Measurements from ENCODE around the gene TTLL9.

Gene TTLL9

DNA sequence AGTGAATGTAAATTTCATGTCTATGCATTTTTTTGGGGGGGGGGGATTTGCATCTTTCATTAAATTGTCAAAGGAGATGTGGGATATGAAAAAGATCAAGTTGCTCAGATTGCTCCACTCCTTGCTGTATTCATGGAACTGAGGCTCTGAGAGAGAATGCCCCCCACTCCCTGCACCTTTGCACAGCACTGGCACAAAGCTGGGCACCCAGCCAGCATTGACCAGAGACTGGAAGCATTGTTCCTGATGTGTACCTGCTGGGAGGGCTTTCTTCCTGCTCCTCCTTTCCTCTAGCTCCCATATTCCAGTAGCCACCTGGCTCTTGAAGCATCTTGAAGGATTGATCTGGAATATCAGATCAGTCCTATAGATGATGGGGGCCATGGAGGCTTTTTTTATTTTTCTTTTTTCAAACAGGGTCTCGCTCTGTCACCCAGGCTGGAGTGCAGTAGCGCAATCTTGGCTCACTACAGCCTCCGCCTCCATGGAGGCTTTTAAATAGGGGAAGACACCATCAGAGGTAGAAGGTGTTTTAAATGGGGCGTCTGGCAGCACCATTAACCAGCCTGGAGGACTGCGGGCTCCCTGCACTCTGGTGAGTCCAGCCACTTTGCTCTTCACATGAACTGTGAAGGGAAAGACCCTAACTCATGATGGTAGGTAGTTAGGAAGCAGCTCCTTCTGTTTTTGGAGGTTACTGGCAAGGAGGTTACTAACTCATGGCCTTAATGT lies 11.0 kb upstream of the TTLL9 start:
- DNase-seq, result no peak

DNA sequence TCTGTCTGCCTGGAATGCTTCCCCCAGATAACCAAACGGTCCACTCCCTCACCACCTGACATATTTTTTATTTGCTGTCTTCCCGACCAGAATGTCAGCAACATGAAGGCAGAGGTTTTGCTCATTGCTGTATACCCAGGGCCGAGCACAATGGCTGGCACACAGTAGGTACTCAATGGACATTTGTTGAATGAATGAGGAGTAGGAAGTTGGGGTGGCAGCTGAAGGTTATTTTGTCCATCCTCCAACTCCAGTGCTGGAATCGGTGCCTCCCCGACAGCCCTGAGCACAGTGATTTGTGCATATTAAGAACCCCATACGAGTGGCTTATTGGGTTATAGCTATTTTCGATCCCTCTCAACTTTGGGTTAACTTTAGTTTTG lies 10.4 kb upstream of the TTLL9 start:
- DNase-seq, result no peak

DNA sequence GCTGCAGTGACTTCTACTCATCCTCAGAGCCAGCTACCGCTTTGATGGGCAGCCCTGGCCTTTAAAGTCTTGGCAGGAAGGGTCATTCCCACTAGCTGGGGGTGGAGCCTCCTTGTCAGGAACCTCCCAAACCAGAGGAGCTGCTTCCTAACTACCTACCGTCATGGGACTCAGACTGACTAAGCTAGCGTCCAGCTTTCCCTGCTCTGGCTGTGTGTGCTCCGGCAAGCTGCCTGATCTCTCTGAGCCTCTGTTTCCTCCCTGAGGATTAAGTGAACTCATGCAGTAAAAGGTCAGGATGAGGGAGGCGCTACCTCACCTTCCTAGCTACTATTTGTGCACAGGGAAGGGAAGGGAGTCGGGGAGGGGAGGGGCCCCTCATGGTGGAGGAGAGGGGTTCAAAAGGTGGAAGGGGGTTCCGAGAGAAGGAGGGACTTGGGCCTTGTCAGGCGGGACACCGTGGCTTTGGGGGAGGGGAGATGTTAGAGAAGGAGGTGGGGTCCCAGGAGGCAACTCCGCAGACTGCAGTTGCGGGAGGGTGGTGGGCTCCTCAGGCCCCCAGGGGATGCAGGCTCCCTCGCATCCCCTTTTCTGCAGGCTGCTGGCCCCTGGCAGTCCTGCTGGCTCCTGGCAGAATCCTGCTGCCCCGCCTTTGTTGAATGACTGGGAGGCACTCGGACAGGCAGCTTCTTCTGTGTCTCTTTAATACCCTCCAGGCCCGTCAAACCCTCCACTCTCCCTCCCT lies 9.9 kb upstream of the TTLL9 start:
- DNase-seq, result no peak

DNA sequence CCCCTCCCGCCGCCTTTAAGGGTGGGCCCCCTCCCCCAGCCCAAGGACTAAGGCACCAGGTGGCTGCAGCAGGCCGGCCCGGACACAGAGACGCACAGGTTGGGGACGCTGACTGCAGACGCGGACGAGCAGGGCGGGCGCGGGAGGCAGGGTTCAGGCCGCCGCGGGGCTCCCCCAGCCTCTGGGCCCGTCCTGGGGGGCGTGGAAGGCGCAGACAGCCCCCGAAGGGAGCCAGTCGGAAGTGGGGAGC lies 9.4 kb upstream of the TTLL9 start:
- DNase-seq, result no peak

DNA sequence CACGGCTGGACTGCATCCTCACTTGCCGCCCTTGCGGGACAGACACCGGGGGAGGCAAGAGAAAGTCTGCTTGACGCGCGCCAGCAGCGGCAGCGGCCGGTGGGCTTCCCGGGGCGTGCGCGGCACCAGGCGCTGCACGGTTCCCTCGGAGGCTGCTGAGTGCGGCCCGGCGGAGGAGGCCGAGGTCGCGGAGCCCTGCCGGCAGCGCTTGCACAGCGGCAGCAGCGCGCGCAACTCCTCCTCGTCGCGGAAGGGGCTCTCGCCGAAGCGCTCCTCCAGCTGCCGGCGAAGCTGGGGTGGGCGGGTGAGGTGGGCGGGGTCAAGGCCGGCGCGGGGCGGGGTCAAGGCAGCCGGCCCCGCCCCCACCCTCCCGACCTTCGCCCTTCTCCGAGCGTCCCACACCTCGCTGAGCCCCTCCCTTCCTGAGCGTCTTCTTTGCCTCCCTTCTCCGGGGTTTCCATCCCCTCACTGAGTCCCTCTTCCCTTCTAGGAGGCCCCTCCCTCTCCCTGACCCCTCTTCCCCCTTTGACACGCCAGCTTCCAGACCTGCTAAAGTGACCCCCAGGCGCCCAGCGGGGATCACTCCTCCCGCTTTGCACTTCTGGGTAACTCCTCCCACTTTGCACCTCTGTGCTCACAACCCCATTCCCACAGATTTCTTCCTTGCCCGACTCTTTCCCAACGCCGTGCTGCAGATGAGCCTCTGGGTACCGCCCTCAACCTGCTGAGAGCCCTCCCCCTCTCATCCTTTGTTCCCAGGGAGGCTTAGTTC lies 8.9 kb upstream of the TTLL9 start:
- DNase-seq, result peak; percentile 40 to 64 (median 54)

DNA sequence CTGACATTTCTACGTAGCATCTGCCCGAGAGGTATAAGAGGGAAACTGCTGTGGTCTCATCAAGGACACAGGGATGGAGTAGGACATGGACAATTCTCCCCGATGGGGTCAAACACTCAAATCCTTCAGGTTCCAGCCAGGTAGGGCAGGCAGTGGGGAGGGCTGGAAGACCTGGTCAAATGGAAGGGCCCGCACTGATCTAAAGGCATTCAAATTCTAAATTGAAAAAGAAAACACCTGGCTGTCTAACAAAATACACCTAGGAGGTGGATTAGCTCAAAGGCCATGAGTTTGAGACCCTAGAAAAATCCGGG lies 8.3 kb upstream of the TTLL9 start:
- no peak for DNase-seq

DNA sequence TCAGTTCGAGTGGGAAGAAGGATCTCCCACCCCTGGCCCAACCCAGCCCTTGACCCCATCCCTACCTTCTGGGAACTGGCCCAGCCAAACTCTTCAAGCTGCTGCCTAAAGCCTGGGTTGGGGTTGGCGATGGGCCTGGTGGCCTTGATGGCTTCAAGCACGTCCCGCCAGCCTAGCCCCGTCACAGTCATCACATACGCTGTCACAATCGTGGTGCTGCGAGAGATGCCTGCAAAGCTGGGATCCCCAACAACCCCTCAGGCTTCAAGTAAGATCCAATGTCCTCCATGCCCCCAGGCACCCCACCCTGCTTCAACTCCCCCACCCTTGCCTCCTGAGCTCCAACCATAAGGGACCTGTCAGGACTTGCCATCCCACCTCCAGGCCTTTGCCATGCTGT lies 7.9 kb upstream of the TTLL9 start:
- no peak for DNase-seq

DNA sequence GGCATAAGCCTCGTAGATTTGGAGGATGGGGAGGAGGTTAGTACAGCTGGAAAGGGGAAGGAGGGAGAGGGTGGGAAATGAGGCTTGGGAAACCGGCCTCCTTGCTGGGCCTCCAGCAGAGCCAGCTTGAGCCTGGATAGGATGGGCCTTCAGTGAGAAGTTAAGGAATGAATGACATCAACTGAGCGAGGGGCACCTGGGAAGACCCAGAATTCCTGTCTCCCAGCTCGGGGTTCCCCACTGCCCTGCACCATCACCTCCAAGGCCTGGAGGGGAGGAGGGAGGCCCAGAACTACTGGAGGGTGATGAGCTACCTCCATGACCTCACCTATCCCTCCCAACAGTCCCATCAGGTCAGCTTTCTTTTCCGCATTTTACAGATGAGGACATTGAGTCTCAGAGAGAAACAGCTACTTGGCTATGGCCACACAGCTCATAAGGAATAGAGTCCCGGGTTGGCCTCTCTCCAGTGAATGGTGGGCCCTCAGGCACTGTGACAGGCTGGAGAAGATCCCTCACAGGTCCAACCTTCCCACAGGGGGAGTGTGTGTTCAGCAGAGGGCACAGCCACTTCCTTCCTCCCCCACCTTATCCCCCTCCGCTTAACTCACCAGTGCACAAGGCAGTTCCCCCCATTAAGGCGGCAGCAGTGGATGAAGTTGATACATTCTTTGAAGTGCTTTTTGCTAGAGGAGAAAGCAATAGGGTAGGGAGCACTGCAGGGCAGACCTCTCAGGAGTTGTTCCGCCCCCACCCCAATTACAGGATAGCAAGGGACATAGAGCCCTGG lies 6.9 kb upstream of the TTLL9 start:
- DNase-seq, result no peak

DNA sequence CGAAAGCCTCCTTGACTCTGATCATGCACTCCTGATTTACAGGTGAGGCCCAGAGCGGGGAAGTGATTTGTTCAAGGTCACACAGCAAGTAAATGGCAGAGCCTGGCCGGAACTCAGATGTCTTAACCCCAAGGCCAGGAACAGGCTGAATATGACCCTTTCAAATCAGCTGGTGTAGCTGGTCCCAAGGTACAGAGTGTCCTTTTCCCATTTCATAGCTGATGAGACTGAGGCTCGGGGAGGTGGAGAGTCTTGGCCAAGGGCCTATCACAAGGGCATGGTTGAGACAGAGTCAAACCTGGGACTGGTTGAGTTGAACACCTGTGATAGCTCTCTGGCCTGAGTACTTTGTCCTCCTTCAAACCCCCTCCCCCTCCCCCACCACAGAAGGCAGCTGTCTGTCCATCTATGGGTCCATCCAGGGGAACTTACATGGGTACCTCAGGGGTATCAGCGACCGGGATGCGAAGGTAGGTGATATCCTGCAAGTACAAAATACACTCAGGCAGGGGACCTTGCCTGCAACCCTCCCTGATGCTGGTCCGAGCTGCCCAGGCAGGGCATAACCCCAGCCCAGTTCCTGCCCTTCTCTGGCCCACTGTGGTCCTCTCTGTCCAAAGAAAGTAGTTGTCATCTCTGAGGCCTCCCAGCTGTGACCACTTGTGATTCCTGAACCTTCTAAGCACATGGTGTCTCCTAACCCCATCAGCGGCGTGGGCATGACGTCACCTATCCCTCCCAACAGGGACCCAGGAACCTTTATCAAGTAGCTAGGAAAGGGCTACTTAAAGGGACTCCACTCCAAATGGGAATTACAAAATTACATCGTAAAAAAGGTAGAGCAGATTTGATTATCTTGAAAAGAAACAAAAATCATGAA lies 5.7 kb upstream of the TTLL9 start:
- DNase-seq, result no peak

DNA sequence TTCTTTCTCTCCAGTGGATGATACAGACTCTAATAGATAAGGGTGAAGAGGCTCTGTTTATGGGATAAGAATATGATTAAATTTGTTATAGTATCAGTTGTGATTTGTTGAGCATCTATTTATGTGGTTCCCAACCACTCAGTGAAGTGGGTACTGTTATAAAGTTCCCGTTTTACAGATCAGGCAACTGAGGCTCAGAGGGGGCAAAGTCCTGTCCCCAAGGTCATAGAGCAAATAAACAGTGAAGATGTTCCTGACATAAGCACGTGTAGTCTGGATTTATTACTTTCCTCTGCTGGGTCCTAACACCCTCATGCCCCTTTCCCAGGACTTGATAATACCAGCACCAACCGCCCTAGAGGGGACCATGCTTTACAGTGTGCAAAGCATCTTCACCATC lies 4.2 kb upstream of the TTLL9 start:
- no peak for DNase-seq

DNA sequence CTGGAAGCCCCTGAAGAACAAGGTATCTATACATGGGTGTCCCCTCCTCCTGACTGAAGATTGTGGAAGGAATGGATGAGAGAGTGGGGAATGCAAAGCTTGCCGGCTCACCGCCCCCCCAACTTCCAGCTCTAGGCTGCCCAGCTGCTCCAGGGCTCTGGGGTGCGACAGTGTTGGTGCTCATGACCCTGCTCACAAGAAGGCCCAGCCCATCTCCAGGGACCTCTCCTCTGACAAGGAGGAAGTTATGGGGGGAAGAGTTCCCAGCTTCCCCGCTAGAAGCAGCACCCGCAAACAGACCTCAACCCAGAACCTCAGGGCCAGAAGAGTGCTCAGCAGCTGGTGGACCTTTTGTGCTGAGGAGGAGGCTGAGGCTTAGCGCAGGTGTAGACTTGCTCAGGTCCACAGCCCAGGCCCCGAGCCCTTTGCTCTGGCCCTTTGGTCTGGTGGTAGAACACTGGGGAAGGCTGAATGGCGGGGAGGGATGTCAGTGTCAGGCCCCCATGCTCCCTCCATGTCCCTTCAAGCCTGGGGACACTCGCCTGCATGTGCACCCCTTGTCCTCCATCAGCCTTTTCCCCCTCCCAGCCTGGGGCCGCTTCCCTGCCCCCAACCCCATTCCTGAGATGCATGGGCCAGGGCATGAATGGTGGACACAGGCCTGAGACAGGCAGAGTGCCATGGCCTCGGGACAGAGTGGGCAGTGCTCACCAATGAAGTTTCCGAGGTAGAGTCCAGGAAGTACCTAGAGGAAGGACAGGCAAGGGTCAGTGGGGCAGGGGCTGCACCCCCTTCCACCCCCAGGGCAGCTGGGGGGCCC lies 1.4 kb upstream of the TTLL9 start:
- no peak for DNase-seq

DNA sequence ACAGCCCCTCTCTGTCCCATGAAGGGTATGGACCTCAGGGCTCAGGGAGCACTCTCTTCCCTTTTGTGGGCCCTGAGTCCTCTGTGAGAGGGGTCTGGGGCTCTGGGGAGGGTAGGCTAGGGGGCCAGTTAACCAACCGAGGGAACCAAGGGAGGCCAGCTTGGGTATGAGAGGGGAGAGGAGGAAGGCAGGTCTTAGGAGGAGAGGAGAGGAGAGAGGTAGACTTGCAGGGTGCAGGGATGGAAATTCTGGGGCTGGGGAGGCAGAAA lies 827 bp upstream of the TTLL9 start:
- no peak for DNase-seq

DNA sequence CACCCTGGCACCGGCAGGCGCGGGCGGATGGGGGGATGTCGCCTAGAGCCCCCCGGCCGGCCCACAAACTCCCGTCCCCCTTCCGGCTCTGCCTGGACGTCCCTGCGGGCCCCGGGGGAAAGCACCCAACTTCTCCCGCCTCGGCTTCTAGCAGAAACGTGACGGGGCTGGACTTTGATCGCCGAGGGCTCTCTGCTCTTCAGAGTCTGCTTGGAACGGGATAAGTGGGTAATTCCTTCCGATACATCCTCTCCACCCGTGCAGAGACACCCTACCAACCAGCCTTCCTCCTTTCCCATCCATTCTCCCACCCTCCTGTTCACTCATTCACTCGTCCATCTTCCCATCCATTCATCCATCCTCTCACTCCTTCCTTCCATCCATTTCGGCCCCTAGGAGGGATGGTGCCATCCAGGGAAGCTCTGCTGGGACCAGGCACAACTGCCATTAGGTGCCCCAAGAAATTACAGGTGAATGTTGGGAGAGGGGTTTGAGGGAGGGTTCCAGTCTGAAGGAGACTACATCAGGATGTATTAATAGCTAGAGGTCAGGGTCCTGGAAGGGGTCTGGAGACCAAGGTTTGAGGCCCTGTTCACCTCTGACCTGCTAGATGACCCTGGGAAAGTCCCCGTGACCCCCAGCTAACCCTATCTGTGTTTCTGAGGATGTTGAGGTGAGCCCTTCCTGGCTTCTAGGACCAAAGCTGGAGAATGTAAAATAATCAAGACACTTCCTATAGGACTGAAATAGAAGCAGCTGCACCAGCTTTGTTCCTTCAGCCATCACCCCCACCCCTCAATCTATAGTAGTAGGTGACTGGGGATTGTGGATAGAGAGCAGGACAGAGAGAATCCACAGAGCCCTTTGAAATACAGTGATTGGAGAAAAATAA lies 538 bp downstream of the TTLL9 start:
- no peak for DNase-seq

DNA sequence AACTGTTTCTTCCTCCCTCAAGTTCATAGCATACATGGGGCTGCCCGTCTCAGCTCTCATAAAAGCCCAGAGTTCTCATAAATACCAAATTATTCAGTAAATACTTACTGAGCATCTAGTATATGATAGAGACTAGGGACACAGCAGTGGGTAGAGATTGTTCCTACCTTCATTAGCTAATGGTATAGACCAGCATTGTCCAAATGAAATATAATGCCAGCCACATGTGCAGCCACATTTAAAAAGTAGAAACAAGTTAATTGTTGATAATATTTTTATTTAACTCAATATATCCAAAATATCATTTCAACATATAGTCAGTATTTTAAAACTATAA lies 1.2 kb downstream of the TTLL9 start:
- no peak for DNase-seq

DNA sequence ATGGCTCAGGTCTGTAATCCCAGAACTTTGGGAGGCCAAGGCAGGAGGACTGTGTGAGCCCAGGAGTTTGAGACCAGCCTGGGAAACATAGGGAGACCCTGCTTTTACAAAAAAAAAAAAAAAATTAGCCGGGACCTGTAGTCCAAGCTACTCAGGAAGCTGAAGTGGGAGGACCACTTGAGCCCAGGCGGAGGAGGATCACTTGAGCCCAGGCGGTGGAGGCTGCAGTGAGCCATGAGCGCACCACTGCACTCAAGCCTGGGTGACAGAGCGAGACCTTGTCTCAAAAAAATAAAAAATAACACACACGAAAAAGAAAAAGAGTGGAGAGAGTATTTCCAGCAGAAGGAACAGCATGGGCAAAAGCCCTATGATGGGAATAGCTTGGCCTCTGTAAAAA lies 2.0 kb downstream of the TTLL9 start:
- no peak for DNase-seq

DNA sequence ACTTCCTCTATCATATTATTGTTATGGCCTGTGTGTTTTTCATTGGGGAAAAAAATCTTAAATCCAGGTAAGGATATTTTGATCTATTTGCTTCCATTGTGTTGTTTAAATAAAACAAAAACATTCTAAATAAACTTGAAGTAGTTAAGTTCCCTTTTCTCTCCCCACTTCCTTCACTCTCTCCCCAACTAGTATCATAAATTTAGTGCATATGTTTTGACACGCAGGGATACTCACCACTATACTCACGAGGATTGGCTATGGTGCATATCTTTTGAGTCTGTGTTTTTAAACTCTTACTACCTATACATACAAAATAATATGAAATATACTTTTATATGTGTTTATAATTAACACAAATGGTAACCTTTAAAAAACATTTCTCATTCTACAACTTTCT lies 5.2 kb downstream of the TTLL9 start:
- no peak for DNase-seq

DNA sequence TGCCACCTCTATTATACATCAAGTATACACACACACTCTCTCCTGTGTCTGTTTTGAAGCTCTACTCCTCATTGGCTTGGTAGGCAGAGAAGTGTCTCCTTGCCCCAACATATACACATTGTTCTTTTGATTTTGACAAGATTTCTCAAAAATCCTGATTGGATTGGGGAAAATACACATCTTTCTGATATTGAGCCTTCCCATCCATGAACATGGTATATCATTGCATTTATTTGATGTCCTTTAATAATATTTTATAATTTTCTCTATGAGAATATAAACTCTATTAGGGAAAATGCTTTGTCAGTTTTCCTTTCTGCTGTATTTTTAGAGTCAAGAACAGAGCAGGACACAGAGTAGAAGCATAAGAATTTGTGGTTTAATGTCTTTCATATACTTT lies 7.2 kb downstream of the TTLL9 start:
- no peak for DNase-seq

DNA sequence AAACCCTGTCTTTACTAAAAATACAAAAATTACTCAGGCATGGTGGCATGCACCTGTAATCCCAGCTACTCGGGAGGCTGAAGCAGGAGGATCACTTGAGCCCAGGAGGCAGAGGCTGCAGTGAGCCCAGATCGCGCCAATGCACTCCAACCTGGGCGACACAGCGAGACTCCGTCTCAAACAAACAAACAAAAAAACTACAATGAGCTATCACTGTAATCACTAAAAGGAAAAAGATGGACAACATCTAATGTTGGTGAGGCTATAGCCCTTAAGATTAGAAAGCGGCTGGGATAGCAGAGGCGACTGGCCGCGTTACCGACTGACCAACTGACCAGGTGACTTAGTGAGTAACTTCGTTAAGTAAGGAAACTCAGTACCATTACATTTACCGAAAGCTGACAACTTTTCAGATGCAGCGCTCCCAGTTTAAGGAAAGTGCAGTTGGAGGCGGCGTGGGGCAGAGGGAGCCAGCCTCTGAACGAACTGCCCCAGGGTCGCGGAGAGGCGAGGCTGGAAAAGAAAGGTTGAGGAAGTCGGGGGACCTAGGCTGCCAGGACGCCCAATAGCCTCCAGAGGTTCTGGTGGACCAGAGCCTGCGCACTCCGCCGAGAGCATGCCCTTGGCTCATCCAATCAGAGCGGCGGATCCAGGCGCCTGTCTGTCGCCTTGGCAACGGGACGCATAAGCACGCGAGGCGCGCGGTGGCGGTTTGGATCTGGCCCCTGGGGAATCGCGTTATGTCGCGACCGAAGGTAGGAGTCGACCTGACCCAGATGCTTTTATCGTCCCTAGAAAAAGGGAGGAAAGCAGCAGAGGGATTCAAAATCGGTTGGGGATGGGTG lies 8.9 kb downstream of the TTLL9 start:
- DNase-seq, result peak; percentile 46 to 86 (median 71)

DNA sequence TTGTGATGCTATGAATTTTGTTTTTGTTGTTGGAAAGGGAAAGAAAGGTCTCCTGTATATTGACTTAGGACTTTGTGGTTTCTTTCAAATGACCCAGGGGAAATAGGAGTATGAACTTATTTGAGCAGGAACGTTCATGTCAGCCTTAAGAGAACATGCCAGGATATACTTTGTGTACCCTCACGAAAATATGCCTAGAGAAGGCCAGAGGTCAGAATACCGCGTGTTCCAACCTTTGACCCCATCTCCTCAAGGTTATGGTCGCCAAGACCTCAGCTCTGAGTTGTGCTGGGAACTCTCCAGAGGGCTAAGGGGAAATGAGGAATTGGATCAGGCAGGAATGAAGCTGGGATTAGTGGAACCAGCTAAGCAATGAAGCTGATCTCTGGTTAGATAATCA lies 11.5 kb downstream of the TTLL9 start:
- no peak for DNase-seq

DNA sequence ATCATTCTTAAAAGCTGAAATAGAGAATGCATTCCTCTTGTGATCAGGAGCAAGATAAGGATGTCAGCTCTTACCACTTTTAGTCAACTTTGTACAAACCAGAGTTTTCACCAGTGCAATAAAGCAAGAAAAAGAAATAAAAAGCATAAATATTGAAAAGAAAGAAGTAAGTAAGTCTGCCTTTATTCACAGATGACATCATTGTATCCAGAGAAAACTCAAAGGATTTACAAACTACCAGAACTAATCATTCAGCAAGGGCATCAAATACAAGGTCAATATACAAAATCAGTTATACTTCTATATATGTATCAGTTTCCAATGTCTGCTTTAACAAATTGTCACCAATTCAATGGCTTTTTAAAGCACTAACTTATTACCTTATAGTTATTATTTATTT lies 13.4 kb downstream of the TTLL9 start:
- DNase-seq, result no peak

All from T-helper 1 cell (primary cell).